Nucleus accumbens (tissue), 56 donors: ENCODE measurements around the gene TXNDC11.

ENCODE experiments used
- DNase-seq, 56 donors: peaks; one replicate each; lab custom pipeline; 2025; lab: John Stamatoyannopoulos, UW

Gene TXNDC11

GRCh38 chr16:11725457-11725856, 17.2 kb downstream of the TXNDC11 start:
- DNase-seq: no peak

DNA sequence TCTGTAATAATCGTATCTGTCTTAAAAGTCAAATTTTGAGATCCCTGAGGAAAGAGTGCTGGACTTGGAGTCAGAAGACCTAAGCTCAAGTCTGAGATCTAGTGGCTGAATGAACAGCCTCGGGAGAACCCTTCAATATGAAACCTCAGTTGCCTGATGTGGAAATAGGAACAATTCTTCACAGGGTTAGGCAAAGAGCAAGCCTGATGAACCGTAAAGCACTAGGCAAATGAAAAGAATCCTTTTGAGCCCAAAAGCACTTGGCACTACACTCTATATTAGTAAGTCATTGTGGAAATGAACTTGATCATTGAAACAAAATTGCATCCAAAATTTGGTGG, 20.2 kb downstream of the TXNDC11 start:
- DNase-seq: no peak

DNA sequence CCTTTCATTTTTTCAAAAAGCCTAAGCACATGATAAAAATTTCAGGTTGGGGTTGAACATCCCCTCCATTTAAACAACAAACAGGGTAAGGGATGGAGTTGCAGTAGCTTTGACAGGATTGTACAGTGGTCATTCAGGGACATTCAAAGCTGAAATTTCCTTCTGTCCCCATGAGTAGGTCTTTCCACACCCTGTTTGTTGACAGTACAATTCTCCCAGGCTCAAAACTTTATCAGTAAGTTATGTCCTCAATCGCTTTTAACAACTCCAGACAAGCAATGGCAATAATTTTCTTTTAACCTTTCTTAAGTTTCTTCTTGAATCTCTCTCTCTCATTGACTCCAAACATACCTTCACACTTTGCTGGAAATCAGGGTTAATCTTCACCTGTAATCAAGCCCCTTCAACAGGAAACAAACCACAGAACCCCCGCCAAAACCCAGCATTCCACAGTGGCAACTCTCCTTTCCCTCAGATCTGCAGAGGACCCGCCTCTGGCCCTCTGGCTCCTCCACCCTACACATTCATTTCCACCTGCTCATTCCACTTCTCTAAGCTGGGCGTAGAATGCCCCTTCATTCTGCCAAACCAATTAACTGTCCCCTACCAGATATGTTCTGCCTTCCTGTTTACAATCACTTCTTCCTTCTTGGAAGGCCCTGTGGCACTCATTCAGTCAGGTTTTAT, 20.7 kb downstream of the TXNDC11 start:
- no peak for DNase-seq

GRCh38 chr16:11719762-11720161, 22.9 kb downstream of the TXNDC11 start:
- DNase-seq: no peak

GRCh38 chr16:11719171-11719570, 23.5 kb downstream of the TXNDC11 start:
- no peak for DNase-seq

GRCh38 chr16:11717811-11718210, 24.8 kb downstream of the TXNDC11 start:
- DNase-seq: no peak

DNA sequence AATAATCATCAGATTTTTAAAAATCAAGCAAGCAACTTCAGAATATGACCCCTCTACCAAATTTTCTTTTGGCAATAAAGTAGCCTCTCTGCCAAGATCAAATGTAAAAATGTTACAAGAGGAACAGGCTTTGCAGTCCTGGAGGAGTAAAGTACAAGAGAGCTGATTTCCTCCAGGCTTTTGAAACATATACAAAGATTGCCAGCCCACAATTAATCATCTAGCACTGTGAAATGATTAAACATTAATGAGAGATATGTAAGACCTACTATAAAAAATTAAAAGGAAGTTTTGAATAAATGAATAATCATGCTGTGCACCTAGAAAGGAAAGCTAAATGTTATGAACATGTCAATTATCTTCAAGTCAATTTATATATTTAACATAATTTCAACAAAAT, 26.3 kb downstream of the TXNDC11 start:
- DNase-seq: no peak

DNA sequence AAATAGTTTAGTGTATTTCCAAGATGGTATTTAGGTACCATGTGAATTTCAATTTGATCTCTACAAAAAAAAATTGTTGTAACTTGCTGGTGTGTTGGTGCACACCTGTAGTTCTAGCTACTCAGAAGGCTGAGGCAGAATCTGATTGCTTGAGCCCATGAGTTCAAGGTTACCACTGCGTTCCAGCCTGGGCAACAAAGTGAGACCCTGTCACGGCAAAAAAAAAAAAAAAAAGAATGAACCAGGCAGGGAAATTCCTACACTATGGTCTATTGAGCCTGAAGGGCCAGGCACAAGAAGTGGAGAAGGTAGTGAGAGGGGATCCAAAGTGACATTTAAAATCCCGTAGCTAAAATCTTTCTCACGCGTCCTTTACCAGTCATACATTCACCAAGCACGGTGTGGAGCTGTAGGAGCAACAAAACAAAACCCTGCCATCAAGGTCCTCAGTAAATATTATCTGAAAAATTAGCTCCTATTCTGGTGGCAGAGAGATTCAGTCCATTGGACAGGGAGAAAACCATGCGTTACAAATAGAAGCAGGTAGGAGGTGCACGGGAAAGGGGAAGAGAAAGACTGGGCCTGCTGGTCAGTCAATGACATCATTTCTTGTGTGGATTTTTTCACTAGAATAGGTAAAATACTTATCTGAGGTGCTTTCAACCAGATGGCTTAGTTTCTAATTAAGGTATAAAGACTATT, 27.3 kb downstream of the TXNDC11 start:
- DNase-seq: no peak

GRCh38 chr16:11712122-11712521, 30.5 kb downstream of the TXNDC11 start:
- DNase-seq: no peak

- DNase-seq: no peak
Measured at GRCh38 chr16:11711662-11712061, 31.0 kb downstream of the TXNDC11 start.

- no peak for DNase-seq
Measured at GRCh38 chr16:11708421-11708820, 34.2 kb downstream of the TXNDC11 start.

DNA sequence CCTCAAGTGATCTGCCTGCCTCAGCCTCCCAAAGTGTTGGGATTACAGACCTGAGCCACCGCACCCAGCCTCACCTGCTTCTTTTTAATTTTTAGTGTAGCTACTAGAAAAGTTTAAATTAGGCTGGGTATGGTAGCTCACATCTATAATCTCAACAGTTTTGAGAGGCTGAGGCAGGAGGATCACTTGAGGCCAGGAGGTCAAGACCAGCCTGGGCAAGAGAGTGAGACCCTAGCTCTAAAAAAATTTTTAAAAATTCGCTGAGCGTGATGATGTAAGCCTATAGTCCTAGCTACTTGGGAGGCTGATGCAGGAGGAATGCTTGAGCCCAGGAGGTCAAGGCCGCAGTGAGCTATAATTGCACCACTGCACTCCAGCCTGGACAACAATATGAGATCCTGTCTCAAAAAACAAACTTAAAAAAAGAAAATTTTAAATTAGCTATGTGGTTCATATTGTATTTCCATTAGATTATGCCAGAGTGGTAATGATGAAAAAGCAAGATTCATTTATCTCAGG, 34.9 kb downstream of the TXNDC11 start:
- DNase-seq: no peak

DNA sequence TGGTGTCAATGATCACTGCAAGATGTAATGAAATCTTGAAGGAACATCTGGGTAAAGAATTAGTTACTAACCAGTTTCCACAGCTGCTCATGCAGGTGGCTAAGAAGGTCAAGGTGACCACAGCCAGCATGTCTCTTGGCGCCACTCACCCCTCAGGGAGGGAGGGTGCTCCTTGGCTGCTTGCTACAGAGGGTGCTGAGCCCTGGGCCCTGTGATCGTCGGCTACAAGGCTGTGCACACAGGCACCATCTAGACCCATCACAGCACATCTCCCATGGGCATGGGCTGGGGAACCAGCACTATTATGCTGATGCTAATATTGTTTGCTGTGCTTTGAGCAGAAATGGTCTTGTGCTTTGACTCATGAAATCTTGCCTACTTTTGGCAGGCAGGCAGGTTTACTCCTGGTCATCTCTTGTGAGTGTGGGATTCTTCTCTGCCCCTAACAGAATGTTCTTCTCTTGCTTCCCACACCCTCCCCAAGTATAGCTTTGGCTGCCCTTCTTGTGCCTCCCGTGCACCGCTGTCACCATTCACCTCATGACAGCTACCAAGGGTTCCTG, 36.4 kb downstream of the TXNDC11 start:
- peak in 18 of 56 donors; percentile 10 to 80 (median 36) for DNase-seq

DNA sequence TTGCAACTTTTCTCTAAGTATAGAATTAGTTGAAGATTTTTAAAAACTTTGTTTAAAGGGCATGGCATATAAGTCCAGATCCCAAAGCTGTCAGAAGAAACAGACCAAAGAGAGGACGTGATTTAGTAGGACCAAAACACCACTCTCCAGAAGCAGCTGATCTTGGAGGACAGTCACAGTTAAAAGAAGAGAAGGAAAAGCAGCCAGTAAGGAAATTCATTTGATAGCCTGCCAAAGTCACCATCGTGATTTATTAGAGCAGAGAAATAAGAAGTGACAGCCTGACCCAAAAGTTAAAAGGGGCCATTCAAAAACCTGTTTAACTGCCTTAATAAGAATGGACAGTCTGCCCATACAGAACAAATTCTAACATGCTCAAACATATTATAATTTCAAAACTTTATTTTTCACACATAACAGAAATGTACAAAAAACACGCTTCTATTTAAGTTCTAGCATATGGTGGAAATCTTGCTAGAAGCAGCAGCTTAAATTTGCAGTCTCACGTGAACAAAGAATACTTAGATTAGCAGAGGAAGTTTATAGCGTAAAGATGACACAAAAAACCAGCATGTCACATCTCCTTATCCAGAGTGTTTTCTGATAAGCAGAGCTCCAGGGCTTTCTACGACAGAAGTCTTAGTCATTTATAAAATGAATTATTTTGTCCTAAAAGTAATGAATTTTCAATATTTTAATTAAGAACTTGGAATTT, 37.2 kb downstream of the TXNDC11 start:
- no peak for DNase-seq

DNA sequence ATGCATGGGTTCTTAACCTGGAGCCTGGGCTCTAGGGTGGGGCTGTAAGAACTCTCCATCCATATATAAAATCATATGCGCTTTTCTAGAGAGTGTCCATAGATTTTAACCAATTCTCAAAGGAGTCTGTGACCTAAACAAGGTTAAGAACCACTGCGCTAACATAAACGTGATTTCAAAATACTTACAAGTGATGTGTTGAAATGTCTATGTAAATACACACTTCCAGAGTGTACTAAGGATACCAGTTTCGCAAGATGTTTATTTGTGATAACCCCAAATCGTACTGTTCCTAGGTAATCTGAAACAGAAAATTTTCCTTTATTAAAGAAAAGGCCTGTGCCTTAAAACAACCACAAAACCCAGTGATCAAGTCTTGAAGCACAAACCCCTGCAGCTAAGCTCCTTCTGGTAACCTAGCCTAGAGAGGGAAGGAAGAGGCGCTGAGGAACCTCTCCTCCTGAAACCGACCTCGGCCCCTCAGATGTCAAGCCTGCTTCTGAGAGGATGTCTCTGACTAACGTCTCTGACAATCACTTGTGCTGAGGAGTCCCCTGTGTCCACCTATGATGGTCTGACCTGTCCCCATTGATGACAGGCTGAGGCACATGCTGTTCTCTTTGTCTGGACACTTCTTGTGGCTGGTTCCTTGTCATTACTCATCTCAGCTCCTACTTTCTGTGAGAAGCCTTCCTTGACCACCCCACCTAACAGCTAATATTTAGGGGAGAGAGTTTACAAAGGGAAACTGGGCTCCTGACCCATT, 42.2 kb downstream of the TXNDC11 start:
- no peak for DNase-seq

DNA sequence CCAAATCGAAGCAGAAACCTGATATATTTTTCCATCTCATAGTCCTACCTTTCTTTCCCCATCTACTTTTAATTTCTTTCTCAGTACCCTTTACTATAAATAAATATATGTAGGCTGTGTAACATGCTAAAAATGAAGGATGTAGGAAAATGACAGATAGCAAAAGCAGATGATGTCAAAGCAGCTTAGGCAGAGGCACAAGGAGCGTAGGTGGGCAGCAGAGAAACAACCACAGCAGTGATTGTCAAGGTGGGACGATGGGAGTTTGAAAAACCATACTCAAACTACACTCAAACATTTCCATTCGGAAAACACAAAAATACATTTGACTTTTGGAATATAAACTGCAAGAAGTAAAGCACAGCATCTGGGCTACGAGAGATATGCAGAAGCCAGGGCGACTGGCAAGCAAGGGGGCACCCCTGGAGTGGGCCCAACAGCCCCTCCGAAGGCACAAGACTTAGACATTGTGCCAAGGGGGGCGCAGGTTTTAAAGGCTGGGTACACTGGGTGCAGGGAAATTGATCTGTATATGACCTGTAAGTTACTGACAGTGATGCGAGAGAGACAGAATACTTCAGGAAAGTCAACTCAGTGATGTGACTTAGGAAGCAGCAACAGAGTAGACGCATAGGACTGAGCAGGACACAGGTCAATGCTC, 43.3 kb downstream of the TXNDC11 start:
- peak in 7 of 56 donors; percentile 26 to 55 (median 46) for DNase-seq

- DNase-seq: no peak
Measured at GRCh38 chr16:11698271-11698689, 44.4 kb downstream of the TXNDC11 start.

GRCh38 chr16:11697319-11697718, 45.3 kb downstream of the TXNDC11 start:
- DNase-seq: peak in 9 of 56 donors; percentile 17 to 63 (median 46)

GRCh38 chr16:11696266-11697012, 46.2 kb downstream of the TXNDC11 start:
- DNase-seq: no peak
